ENCODE results near the gene WASL.

Gene WASL

DNA sequence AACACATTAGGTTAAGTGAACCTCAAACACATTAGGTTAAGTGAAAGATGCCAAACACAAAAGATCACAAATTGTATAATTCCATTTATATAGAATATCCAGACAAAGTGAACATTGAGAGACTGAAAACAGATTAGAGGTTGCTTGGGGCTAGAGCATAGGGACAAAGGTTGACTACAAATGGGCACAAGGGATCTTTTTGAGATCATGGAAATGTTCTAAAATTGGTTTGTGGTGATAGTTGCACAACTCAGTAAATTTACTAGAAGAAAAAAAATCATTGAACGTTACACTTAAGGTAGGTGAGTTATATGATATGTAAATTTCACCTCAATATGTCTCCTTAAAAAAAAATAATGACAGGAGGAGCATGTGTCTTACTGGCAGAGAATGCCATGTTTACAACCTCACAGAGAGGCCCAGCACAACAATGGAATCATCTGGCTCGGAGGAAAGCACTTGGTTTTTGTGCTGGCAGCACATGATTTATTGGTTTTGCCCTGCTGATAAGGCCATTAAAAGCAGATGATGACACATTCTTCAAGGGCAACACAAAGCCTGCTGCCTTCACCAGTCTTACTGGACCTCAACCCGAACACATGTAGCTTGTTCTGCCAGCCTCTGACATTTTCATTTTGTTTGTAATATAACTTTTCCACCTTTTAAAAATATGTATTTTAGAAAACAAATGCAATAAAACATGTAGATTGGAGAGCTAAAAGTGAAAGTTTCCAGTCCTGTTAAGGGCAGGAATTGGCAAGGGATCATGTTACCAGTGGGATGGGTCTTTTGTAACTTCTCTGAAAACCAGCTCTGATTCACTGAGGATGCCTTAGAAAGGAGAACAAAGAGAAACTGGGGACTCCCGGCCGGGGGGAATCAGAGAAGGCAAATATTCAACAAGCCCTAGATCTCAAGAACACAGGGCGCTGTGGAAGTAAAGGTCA is 105.0 kb downstream of the WASL start:
- peak; percentile 86 for DNase-seq (ENCODE audit: low read depth, low spot score)
- TF ChIP-seq, protein P1, sequence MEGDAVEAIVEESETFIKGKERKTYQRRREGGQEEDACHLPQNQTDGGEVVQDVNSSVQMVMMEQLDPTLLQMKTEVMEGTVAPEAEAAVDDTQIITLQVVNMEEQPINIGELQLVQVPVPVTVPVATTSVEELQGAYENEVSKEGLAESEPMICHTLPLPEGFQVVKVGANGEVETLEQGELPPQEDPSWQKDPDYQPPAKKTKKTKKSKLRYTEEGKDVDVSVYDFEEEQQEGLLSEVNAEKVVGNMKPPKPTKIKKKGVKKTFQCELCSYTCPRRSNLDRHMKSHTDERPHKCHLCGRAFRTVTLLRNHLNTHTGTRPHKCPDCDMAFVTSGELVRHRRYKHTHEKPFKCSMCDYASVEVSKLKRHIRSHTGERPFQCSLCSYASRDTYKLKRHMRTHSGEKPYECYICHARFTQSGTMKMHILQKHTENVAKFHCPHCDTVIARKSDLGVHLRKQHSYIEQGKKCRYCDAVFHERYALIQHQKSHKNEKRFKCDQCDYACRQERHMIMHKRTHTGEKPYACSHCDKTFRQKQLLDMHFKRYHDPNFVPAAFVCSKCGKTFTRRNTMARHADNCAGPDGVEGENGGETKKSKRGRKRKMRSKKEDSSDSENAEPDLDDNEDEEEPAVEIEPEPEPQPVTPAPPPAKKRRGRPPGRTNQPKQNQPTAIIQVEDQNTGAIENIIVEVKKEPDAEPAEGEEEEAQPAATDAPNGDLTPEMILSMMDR (IDR thresholded peaks at IDR 0.05; ENCODE audit: low read depth, low read length) = no peak
- H3K4me3 ChIP-seq (ENCODE audit: low read depth, low read length) = peak overlapping the region; percentile 12
- in situ Hi-C loops (cut with HindIII; ENCODE audit: low sequenced_read_pairs) = no loop called here

- DNase-seq (ENCODE audit: low read depth, low spot score) = no peak
- in situ Hi-C loops (cut with HindIII; ENCODE audit: low sequenced_read_pairs) = no loop called here
- H3K4me3 ChIP-seq (ENCODE audit: low read depth, low read length) = no peak overlapping the region
- TF ChIP-seq, protein P1 (IDR thresholded peaks at IDR 0.05; ENCODE audit: low read depth, low read length) = no peak
Observed at GRCh38 chr7:123641901-123642300, 106.9 kb downstream of the WASL start.

- H3K4me3 ChIP-seq (ENCODE audit: low read depth, low read length) = no peak overlapping the region
- TF ChIP-seq, protein P1 (IDR thresholded peaks at IDR 0.05; ENCODE audit: low read depth, low read length) = no peak
- in situ Hi-C loops (cut with HindIII; ENCODE audit: low sequenced_read_pairs) = no loop called here
- DNase-seq (ENCODE audit: low read depth, low spot score) = no peak
Observed at GRCh38 chr7:123640583-123640982, 108.2 kb downstream of the WASL start.

GRCh38 chr7:123639631-123640030 is 109.2 kb downstream of the WASL start:
- H3K4me3 ChIP-seq (ENCODE audit: low read depth, low read length) = no peak overlapping the region
- DNase-seq (ENCODE audit: low read depth, low spot score) = no peak
- in situ Hi-C loops (cut with HindIII; ENCODE audit: low sequenced_read_pairs) = no loop called here
- TF ChIP-seq, protein P1 (IDR thresholded peaks at IDR 0.05; ENCODE audit: low read depth, low read length) = no peak

GRCh38 chr7:123637878-123638277 is 110.9 kb downstream of the WASL start:
- H3K4me3 ChIP-seq (ENCODE audit: low read depth, low read length) = no peak overlapping the region
- TF ChIP-seq, protein P1 (IDR thresholded peaks at IDR 0.05; ENCODE audit: low read depth, low read length) = no peak
- in situ Hi-C loops (cut with HindIII; ENCODE audit: low sequenced_read_pairs) = no loop called here
- DNase-seq (ENCODE audit: low read depth, low spot score) = no peak

DNA sequence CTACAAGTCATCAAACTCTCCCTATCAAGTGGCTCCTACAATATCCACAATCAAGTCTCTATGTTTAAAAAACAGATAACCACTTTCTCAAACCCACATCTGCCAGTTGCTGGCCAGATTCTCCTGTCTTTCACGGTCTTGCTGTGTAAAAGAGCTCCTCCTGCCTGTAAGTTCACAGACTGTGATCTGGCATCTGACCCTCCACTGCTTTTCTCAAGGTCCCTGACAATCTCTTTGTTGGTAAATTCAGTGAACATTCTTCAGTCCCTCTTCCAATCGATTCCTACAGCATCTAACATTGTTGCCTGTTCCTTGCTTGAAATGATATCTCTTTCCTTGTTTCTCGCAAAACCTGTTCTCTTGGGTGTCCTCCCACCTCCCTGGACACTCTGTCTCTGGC is 111.6 kb downstream of the WASL start:
- no peak for DNase-seq (ENCODE audit: low read depth, low spot score)
- no peak overlapping the region for H3K4me3 ChIP-seq (ENCODE audit: low read depth, low read length)
- TF ChIP-seq, protein P1 (IDR thresholded peaks at IDR 0.05; ENCODE audit: low read depth, low read length) = no peak
- in situ Hi-C loops (cut with HindIII; ENCODE audit: low sequenced_read_pairs) = no loop called here
